Stimulated activated CD4-positive, alpha-beta T cell treated with anti-CD3 and anti-CD28 coated beads, Interleukin-1b, Interleukin-23, amount 100 ng/mL, for 24 hours (primary cell): ENCODE results near the gene CUX1.
"Not testable (repeated sequence)": the region's sequence is repeated elsewhere in the genome, so short reads cannot be mapped to it uniquely, and the experiment has no call there.

Source experiments
- DNase-seq, 4 experiments: peaks; one replicate each; pipeline ENCODE4 v3.0.0-alpha.2; 2020; ENCODE audit warnings: low read depth in 4 of 4, low spot score in 1 of 4

Gene CUX1

GRCh38 chr7:102119925-102120324, 302.5 kb downstream of the CUX1 start:
- no peak for DNase-seq

- no peak for DNase-seq
These were observed 303.3 kb downstream of the CUX1 start for GRCh38 chr7:102120666-102121195.

GRCh38 chr7:102122026-102122425, 304.6 kb downstream of the CUX1 start:
- DNase-seq, result no peak

- DNase-seq, result no peak
These were observed 307.7 kb downstream of the CUX1 start for GRCh38 chr7:102125127-102125596.

GRCh38 chr7:102128303-102128702, 310.9 kb downstream of the CUX1 start:
- DNase-seq, result no peak

GRCh38 chr7:102129636-102130370, 312.4 kb downstream of the CUX1 start:
- no peak for DNase-seq

- DNase-seq, result no peak
These were observed 314.9 kb downstream of the CUX1 start for GRCh38 chr7:102132209-102132752.

- no peak for DNase-seq
These were observed 321.2 kb downstream of the CUX1 start for GRCh38 chr7:102138676-102139075.

GRCh38 chr7:102140952-102141370, 323.5 kb downstream of the CUX1 start:
- no peak for DNase-seq

- not testable (repeated sequence) for DNase-seq
These were observed 325.0 kb downstream of the CUX1 start for GRCh38 chr7:102142433-102142832.

GRCh38 chr7:102146122-102146521, 328.7 kb downstream of the CUX1 start:
- no peak for DNase-seq

GRCh38 chr7:102147008-102147407, 329.6 kb downstream of the CUX1 start:
- DNase-seq, result no peak

- no peak for DNase-seq
These were observed 331.4 kb downstream of the CUX1 start for GRCh38 chr7:102148799-102149198.

- DNase-seq, result no peak
These were observed 332.0 kb downstream of the CUX1 start for GRCh38 chr7:102149416-102149815.

GRCh38 chr7:102150266-102150665, 332.8 kb downstream of the CUX1 start:
- no peak for DNase-seq

GRCh38 chr7:102152672-102153598, 335.5 kb downstream of the CUX1 start:
- DNase-seq, result no peak

- DNase-seq, result no peak
These were observed 336.1 kb downstream of the CUX1 start for GRCh38 chr7:102153599-102153946.

GRCh38 chr7:102154425-102154824, 337.0 kb downstream of the CUX1 start:
- DNase-seq, result no peak

GRCh38 chr7:102155821-102156441, 338.5 kb downstream of the CUX1 start:
- no peak for DNase-seq

GRCh38 chr7:102156867-102157266, 339.4 kb downstream of the CUX1 start:
- no peak for DNase-seq

GRCh38 chr7:102165136-102165535, 347.7 kb downstream of the CUX1 start:
- DNase-seq, result no peak
